ENCODE data around the gene SELENOP. TPM values are rescaled to one million over a fixed set of nuclear protein-coding genes. Genes with fewer than 3 reads are reported as not detected.
"Not testable (repeated sequence)": the region's sequence is repeated elsewhere in the genome, so short reads cannot be mapped to it uniquely, and the experiment has no call there.

SELENOP gene, protein sequence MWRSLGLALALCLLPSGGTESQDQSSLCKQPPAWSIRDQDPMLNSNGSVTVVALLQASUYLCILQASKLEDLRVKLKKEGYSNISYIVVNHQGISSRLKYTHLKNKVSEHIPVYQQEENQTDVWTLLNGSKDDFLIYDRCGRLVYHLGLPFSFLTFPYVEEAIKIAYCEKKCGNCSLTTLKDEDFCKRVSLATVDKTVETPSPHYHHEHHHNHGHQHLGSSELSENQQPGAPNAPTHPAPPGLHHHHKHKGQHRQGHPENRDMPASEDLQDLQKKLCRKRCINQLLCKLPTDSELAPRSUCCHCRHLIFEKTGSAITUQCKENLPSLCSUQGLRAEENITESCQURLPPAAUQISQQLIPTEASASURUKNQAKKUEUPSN
- under 1 TPM in 1 of 2 donors, not detected in 1; 0.38 TPM for total RNA-seq

DNA sequence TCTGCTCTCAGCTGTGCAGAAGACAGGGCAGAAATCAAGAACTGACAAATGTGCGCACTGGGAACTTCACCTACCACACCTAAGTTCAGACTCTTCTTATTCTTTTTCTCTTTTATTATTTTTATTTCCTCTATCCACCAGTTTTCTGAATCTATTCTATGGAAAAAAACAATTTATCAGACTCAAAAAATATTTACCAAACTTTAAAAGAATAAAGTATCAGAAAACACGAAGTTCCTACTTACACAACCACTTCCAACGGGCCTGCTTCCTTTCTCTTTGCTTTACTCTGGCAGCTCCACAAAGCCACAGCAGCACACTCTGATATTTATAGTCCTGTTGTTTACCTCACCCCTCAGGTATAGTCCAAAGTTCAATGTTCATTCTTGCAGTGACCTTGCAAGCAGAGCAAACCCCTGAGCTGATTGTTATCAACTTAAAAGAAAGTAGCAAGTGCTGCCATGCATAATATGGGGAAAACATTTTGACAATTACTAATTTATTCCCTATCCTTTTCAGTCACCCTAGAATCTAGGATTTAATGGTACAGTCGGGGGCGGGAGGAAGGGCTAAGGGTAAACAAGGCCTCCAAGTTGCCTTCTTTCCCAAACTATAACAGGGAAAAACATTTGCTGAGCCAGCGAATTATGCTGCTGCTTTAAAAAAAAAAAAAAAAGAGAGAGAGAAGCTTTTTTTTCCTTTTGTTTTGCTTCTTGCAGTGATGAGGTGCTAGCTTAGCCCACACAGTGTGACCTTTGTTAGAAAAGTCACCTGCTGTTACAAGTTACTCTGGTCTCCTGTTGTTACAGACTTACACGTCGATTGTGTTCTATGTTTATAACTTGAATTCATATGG is at the start of gene SELENOP:
Gene SELENOP, minus strand, starts transcription at position 302 of the 856 bp plus-strand sequence. CDS start 3,539 bp downstream, outside the sequence.
- Mint-ChIP-seq H3K4me3 (no peak within 1 kb of the TSS), H3K36me3 (no peaks in the 10 kb centered on the region), H3K27me3 (no peaks in the 10 kb centered on the region), H3K9me3 (no peaks in the 10 kb centered on the region), H3K27ac (no peak within 1 kb of the TSS), H3K4me1 (ENCODE audit: low read depth in 2 of 2) (no peaks in the 10 kb centered on the region)
- ATAC-seq (no peak), DNase-seq (ENCODE audit: low spot score) (no peak)

DNA sequence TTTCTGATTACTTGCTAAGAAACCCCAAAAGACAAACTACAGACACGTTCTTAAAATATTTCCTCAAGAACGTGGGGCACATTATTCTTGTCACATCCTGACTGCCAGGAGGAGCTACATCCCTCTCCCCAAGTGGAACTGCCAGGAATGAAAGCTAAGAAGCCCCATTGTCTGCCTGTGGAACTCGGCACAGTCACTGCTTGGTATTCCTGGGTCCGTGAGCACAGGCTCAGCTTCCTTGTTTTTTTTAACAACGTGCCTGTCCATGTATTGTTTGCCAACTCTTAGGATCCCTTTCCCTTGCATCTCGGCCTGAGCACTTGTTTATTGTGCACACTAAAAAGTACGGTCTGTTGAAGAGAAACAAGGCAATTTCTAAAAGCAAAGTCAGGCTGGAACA is 47.0 kb upstream of the SELENOP start:
- Mint-ChIP-seq H3K27me3 (peaks cover 21 to 27% of the 10 kb centered on the region in 2 donors), H3K36me3 (peaks cover under 1% of the 10 kb centered on the region), H3K4me1 (ENCODE audit: low read depth in 2 of 2) (no peaks in the 10 kb centered on the region), H3K9me3 (peaks cover 5% of the 10 kb centered on the region), H3K27ac (no peak overlapping the region), H3K4me3 (no peak overlapping the region)
- ATAC-seq = no peak
- DNase-seq (ENCODE audit: low spot score) = no peak

DNA sequence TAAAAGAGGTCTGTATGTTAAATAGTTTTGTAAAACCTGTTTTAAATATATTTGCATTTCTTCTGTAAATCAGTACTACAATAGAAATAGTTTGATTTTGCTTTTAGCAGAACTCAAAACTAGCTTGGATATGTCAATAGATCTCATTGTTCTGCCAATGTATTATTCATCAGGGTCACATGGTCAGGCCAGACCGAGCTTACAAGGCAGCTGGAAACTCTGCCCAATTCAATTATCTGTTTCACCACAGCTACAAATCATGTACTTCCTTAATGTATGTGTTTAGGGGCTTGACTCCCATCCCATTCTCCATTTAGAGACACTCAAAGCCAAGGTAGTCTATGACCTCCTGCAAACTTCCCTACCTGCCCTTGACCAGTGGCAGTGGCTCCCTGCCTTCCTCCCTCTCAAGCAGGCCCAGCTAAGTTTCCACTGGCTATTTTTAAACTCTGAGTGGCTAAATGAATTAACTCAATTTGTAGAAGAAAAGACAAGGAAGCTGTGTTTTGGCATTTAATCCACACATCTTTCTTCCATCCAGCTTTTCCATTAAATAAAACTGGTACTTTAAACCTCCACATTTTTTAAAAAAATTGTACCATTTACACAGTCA is 46.4 kb upstream of the SELENOP start:
- H3K4me1 Mint-ChIP-seq (ENCODE audit: low read depth in 2 of 2) = no peaks in the 10 kb centered on the region
- no peaks in the 10 kb centered on the region for H3K36me3 Mint-ChIP-seq
- H3K27me3 Mint-ChIP-seq = peaks cover 21 to 27% of the 10 kb centered on the region in 2 donors
- no peak for ATAC-seq
- H3K9me3 Mint-ChIP-seq = peaks cover 5% of the 10 kb centered on the region
- no peak for DNase-seq (ENCODE audit: low spot score)
- H3K27ac Mint-ChIP-seq = no peak overlapping the region
- no peak overlapping the region for H3K4me3 Mint-ChIP-seq

DNA sequence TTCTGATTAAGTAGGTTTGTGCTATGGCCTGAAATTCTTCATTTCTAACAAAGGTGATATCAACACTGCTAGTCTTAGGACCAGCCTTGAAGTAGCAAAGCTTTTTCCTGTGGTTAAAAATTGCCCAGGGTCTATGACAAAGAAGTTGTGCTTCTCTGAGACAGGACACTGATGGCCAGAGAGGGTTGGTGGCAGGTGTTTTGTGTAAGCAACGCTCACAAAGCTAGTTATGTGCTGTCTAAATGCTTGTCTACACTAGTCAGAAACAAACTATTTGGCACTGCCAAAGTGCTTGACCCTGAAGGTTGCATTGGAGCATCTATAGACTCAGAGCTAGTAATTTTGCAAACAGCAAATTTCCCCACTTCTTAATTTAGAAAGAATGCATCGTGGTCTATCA is 44.1 kb upstream of the SELENOP start:
- no peaks in the 10 kb centered on the region for H3K36me3 Mint-ChIP-seq
- DNase-seq (ENCODE audit: low spot score) = no peak
- ATAC-seq = no peak
- H3K4me1 Mint-ChIP-seq (ENCODE audit: low read depth in 2 of 2) = no peaks in the 10 kb centered on the region
- H3K27ac Mint-ChIP-seq = no peak overlapping the region
- no peaks in the 10 kb centered on the region for H3K9me3 Mint-ChIP-seq
- H3K27me3 Mint-ChIP-seq = peaks cover 11 to 13% of the 10 kb centered on the region in 2 donors
- no peak overlapping the region for H3K4me3 Mint-ChIP-seq

DNA sequence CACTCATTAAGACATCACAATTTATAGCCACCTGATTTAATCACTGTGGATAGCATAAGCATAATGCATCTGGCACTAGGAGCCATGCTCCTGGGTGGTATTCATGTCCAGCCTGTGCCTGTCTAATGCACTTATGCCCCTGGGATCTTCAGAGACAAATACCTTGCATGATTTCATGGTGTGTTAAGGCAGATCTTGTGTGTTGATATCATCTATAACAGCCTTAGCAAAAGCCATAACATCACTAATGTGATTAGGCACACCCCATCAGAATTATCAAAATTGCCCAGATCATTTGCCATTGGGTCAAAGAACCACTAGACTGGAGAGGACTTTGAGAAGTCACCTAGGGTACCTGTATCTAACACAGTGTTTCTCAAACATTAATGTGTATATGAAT is 43.7 kb upstream of the SELENOP start:
- Mint-ChIP-seq H3K27me3 (peaks cover 7 to 11% of the 10 kb centered on the region in 2 donors), H3K9me3 (no peaks in the 10 kb centered on the region), H3K36me3 (no peaks in the 10 kb centered on the region), H3K4me1 (ENCODE audit: low read depth in 2 of 2) (no peaks in the 10 kb centered on the region), H3K4me3 (no peak overlapping the region), H3K27ac (no peak overlapping the region)
- ATAC-seq = no peak
- no peak for DNase-seq (ENCODE audit: low spot score)

DNA sequence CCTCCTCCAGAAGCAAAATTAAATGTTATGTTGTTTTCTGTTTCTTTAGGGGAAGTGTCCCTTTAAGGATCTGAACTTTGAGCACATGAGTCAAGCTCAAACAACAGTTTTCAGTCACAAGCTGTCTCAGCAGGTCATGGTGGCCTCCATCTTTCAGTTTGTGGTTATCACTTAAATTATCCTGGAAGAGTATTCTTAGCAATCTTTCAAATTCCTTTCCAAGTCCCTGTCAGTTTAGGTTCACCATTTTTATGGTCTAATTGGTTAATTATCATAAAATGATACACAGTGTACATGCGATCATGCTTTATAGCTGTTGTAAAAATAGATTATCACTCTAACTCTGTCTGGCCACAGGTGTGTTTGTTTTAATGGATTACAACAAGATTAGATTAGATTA is 43.1 kb upstream of the SELENOP start:
- Mint-ChIP-seq H3K36me3 (no peaks in the 10 kb centered on the region), H3K27ac (no peak overlapping the region), H3K4me3 (no peak overlapping the region), H3K9me3 (no peaks in the 10 kb centered on the region), H3K4me1 (ENCODE audit: low read depth in 2 of 2) (no peaks in the 10 kb centered on the region), H3K27me3 (peaks cover under 1 to 5% of the 10 kb centered on the region in 2 donors)
- DNase-seq (ENCODE audit: low spot score) (no peak), ATAC-seq (no peak)

DNA sequence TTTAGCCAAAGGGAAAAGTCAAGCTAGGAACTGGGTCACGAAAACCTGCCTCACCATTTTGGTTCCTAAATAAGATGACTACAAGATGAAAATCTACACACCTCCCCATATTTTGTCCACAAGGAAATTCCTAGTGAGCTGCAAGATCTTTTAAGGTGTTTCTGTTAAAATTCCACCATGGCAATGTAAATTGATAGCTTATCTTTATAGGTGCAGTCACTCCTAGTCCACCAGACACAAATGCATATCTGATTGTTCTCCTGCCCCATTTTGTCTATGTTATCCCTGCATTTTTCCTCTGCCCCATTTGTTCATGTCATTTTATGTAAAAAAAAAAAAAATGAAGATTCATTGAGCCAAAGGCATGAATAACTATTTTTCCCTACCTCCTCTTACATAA is 41.1 kb upstream of the SELENOP start:
- H3K9me3 Mint-ChIP-seq = no peaks in the 10 kb centered on the region
- no peaks in the 10 kb centered on the region for H3K36me3 Mint-ChIP-seq
- H3K4me3 Mint-ChIP-seq = no peak overlapping the region
- ATAC-seq = no peak
- no peak for DNase-seq (ENCODE audit: low spot score)
- H3K4me1 Mint-ChIP-seq (ENCODE audit: low read depth in 2 of 2) = no peaks in the 10 kb centered on the region
- H3K27ac Mint-ChIP-seq = no peak overlapping the region
- H3K27me3 Mint-ChIP-seq = peaks cover 0 to 2% of the 10 kb centered on the region in 2 donors

DNA sequence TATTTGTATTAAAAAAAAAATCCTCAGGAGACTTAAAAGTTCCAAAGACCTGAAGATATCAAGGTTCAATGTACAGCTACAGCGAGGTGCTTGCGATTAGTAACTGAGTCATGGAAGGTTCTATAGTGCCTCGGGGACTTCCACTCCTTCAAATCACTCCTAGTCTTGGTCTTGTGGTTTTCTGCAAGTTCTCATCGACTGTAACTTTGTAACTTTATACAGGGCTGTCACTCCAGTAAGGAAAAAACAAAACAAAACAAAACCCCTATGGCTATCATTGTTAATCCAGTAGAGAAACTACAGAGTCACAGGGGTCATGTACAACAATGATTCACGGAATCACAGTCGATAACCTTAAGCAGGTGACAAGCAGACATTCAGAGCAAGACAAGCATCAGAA is 39.8 kb upstream of the SELENOP start:
- DNase-seq (ENCODE audit: low spot score) = no peak
- H3K9me3 Mint-ChIP-seq = no peaks in the 10 kb centered on the region
- ATAC-seq = no peak
- H3K27ac Mint-ChIP-seq = no peak overlapping the region
- no peaks in the 10 kb centered on the region for H3K36me3 Mint-ChIP-seq
- no peaks in the 10 kb centered on the region for H3K4me1 Mint-ChIP-seq (ENCODE audit: low read depth in 2 of 2)
- no peak overlapping the region for H3K4me3 Mint-ChIP-seq
- peaks cover 0 to 2% of the 10 kb centered on the region in 2 donors for H3K27me3 Mint-ChIP-seq

DNA sequence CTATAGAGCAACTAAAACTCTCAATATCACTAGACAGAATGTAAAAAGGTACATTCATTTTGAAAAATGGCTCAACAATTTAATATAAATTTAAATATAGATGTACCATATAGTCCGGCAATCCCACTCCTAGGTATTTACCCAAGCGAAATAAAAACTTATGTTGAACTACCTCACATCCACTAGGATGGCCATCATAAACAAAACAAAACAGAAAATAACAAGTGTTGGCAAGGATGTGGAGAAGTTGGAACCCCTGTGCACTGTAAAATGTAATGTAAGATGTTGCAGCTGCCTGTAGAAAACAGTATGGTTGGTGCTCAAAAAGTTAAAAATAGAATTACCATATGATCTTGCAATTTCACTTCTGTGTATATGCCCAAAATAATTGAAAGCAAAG is 36.9 kb upstream of the SELENOP start:
- DNase-seq (ENCODE audit: low spot score) (no peak), ATAC-seq (no peak)
- Mint-ChIP-seq H3K4me3 (no peak overlapping the region), H3K27ac (no peak overlapping the region), H3K36me3 (no peaks in the 10 kb centered on the region), H3K9me3 (no peaks in the 10 kb centered on the region), H3K27me3 (peaks cover 0 to 2% of the 10 kb centered on the region in 2 donors), H3K4me1 (ENCODE audit: low read depth in 2 of 2) (no peaks in the 10 kb centered on the region)

DNA sequence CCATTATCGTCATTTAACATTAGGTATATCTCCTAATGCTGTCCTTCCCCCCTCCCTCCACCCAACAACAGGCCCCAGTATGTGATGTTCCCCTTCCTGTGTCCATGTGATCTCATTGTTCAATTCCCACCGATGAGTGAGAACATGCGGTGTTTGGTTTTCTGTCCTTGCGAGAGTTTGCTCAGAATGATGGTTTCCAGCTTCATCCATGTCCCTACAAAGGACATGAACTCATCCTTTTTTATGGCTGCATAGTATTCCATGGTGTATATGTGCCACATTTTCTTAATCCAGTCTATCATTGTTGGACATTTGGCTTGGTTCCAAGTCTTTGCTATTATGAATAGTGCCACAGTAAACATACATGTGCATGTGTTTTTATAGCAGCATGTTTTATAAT is 32.7 kb upstream of the SELENOP start:
- H3K27ac Mint-ChIP-seq; DNase-seq (ENCODE audit: low spot score); H3K4me3 Mint-ChIP-seq; H3K27me3 Mint-ChIP-seq; H3K36me3 Mint-ChIP-seq; ATAC-seq; H3K9me3 Mint-ChIP-seq; H3K4me1 Mint-ChIP-seq (ENCODE audit: low read depth in 2 of 2): not testable (repeated sequence)

DNA sequence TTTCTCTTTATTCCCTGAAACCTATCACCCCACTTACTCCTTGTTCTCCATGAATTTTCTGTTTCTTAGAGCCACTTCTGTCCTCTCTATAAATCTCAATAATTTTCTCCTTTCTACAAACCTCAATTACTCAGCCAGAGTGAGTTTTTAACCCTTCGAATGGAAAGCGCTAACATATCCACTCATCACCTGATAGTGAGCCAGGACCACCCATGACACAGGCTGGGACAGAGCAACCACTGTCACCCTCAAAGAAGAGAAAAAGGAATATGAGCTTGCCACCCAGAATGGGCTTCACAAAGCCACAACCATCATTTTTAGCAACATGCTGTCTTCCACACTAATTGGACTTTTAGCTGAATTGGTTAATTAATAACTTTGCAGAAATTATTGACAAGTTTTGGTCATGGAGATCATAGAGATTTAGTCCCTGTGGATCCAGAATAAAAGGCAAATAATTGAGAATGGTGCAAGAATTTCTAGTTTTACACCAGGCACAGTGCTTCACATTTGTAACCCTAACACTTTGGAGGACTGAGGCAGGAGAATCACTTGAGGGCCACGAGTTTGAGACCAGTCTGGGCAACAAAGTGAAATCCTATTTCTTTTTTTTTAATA is 32.1 kb upstream of the SELENOP start:
- no peaks in the 10 kb centered on the region for H3K36me3 Mint-ChIP-seq
- H3K4me3 Mint-ChIP-seq = no peak overlapping the region
- H3K9me3 Mint-ChIP-seq = no peaks in the 10 kb centered on the region
- ATAC-seq (no peak), DNase-seq (ENCODE audit: low spot score) (no peak)
- H3K4me1 Mint-ChIP-seq (ENCODE audit: low read depth in 2 of 2) = no peaks in the 10 kb centered on the region
- no peaks in the 10 kb centered on the region for H3K27me3 Mint-ChIP-seq
- no peak overlapping the region for H3K27ac Mint-ChIP-seq

DNA sequence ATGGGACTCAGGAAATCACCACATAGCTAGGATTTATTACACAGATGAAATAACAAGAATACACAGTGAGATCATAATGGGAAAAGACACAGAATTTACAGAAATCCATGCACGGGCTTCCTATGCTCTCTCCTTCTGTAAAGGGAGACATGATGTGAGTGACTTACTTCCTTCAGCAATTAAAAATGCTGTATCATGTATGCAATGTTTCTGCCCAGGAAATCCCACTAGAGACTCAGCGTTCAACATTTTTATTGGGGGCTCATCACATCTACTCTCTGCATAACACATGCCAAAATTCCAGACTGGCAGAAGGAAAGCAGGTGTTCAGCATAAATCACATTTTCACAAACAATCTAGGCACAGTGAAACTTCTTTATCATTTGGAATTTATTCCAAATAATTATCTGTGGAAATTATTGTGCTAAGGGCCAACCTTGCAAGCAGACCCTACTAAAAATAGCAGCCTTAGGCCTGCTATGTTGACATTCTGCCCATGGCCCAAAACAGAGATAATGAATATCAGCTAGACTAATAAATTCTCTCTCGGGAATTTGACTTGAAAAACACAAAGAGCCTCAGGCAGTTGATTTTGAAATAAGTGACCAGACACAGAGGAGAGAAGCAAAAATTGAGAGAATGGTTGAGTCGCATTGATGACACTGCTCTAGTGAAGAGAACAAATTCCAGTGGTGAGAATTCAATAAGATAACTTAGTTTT is 31.4 kb upstream of the SELENOP start:
- H3K9me3 Mint-ChIP-seq = no peaks in the 10 kb centered on the region
- H3K4me1 Mint-ChIP-seq (ENCODE audit: low read depth in 2 of 2) = no peaks in the 10 kb centered on the region
- no peaks in the 10 kb centered on the region for H3K36me3 Mint-ChIP-seq
- DNase-seq (ENCODE audit: low spot score) (no peak), ATAC-seq (no peak)
- peaks cover 0 to 2% of the 10 kb centered on the region in 2 donors for H3K27me3 Mint-ChIP-seq
- H3K27ac Mint-ChIP-seq = no peak overlapping the region
- H3K4me3 Mint-ChIP-seq = no peak overlapping the region

All from natural killer cell treated with Interleukin-12 subunit alpha and Interleukin-12 subunit beta and Interleukin-15 and Interleukin-18, amount 100 ng/mL, for 72 hours (primary cell).